GM23248 (cell line): ENCODE results near the gene SCP2. TPM values are rescaled to one million over a fixed set of nuclear protein-coding genes. Genes with fewer than 3 reads are reported as not detected.

Experiments
- DNase-seq: peaks from one replicate; pipeline ENCODE4 v3.0.0-alpha.2; 2015
- H2AFZ ChIP-seq: fragments of 200-600 bp; sonication (generic); 2 replicates; pipeline ENCODE4 v1.6.1; 2016; ENCODE audit warnings: antibody characterized with exemption
- H3F3A ChIP-seq: fragments of 200-600 bp; sonication (generic); 2 replicates; pipeline ENCODE4 v1.6.1; 2016; ENCODE audit warnings: mild to moderate bottlenecking, antibody characterized with exemption, mixed run types; ENCODE audit not compliant: insufficient read depth
- H3K27ac ChIP-seq: fragments of 200-600 bp; sonication (generic); 2 replicates; pipeline ENCODE4 v1.5.1; 2016; ENCODE audit warnings: mild to moderate bottlenecking
- H3K27me3 ChIP-seq: fragments of 200-600 bp; sonication (generic); replicated peaks from 2 replicates; pipeline ENCODE4 v1.6.1; 2016; ENCODE audit warnings: mild to moderate bottlenecking; ENCODE audit not compliant: insufficient read depth
- H3K36me3 ChIP-seq: fragments of 200-600 bp; sonication (generic); 2 replicates; pipeline ENCODE4 v1.6.1; 2016; ENCODE audit warnings: low read depth, mild to moderate bottlenecking
- H3K4me1 ChIP-seq: fragments of 200-600 bp; sonication (generic); 2 replicates; pipeline ENCODE4 v1.6.1; 2016; ENCODE audit warnings: mild to moderate bottlenecking; ENCODE audit not compliant: insufficient read depth
- H3K4me2 ChIP-seq: fragments of 200-600 bp; sonication (generic); one replicate; pipeline ENCODE4 v1.6.1; 2016; ENCODE audit warnings: mild to moderate bottlenecking; ENCODE audit not compliant: unreplicated experiment
- H3K4me3 ChIP-seq: fragments of 200-600 bp; sonication (generic); 2 replicates; pipeline ENCODE4 v1.5.1; 2016; ENCODE audit warnings: mild to moderate bottlenecking
- H3K79me2 ChIP-seq: fragments of 200-600 bp; sonication (generic); 2 replicates; pipeline ENCODE4 v1.6.1; 2016; ENCODE audit warnings: mild to moderate bottlenecking; ENCODE audit not compliant: insufficient read depth
- H3K9ac ChIP-seq: fragments of 200-600 bp; sonication (generic); 2 replicates; pipeline ENCODE4 v1.6.1; 2016; ENCODE audit warnings: mild to moderate bottlenecking
- H3K9me2 ChIP-seq: fragments of 200-600 bp; sonication (generic); 2 replicates; pipeline ENCODE4 v1.6.1; 2016; ENCODE audit warnings: mixed run types, mild to moderate bottlenecking, moderate library complexity; ENCODE audit not compliant: insufficient read depth
- H3K9me3 ChIP-seq: fragments of 200-600 bp; sonication (generic); one replicate; pipeline ENCODE4 v1.6.1; 2017; ENCODE audit warnings: low read depth
- H4K20me1 ChIP-seq: fragments of 200-600 bp; sonication (generic); 2 replicates; pipeline ENCODE4 v1.6.0; 2016; ENCODE audit not compliant: insufficient read depth
- EZH2 ChIP-seq: fragments of 200-600 bp; sonication (generic); IDR thresholded peaks from 2 replicates; pipeline ENCODE4 v1.6.1; 2018; ENCODE audit warnings: antibody characterized with exemption, mild to moderate bottlenecking; ENCODE audit not compliant: insufficient read depth, poor library complexity, severe bottlenecking
- EZH2phosphoT487 ChIP-seq: fragments of 200-600 bp; sonication (generic); IDR thresholded peaks from 2 replicates; pipeline ENCODE4 v1.6.1; 2018; ENCODE audit warnings: antibody characterized with exemption, moderate library complexity, mild to moderate bottlenecking, low read depth; ENCODE audit not compliant: insufficient read depth
- WGBS, 2 experiments: methylation state at CpG; one replicate each; pipeline ENCODE4 v1.1.6; 2015 to 2017; ENCODE audit warnings: low lambda C conversion rate in 2 of 2, low coverage in 1 of 2; ENCODE audit errors: missing lambda C conversion rate in 2 of 2; 5-methylcytosine and 5-hydroxymethylcytosine counted together
- in situ Hi-C: fragments of 300-500 bp; cut with MboI; formaldehyde crosslinking; loops from 2 replicates; pipeline ENCODE4 v1.15.0; 2020
- polyA plus RNA-seq: library from polyadenylated mRNA; unstranded; fragments of >200 nt; fragmentation: Nextera tagmentation; extraction: Ambion mirVana; gene quantifications from 2 replicates; pipeline ENCODE4 v1.2.1, GENCODE V29; 2016
- total RNA-seq: library from RNA; depleted of rRNA; stranded (reverse); fragments of >200 nt; shearing (Covaris generic); gene quantifications from 2 replicates; pipeline ENCODE4 v1.2.3, GENCODE V29; 2014

The SCP2 gene
- total and polyA plus RNA-seq, 2 experiments from 2014 or later, result 209 to 257 TPM

DNA sequence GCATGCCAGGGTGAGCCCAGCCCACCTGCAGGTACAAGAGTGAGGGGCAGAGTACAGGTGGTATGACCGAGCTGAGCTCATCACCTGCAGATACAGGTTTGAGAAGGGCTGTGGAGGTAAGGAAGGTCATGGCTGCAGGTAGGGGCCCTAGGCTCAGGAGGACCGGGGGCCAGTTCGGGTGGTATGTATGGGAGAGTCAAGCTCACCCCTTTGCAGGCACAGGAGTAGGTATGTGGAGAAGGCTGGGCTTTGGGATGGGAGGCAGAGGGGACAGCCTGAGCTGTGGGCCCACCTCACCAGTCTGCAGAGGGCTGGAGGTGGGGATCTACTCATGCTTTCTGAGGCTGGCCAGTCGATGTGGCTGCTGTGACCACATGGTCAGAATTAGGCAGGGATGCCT, 152.2 kb downstream of the SCP2 start:
- no peak overlapping the region for H3K27ac ChIP-seq

DNA sequence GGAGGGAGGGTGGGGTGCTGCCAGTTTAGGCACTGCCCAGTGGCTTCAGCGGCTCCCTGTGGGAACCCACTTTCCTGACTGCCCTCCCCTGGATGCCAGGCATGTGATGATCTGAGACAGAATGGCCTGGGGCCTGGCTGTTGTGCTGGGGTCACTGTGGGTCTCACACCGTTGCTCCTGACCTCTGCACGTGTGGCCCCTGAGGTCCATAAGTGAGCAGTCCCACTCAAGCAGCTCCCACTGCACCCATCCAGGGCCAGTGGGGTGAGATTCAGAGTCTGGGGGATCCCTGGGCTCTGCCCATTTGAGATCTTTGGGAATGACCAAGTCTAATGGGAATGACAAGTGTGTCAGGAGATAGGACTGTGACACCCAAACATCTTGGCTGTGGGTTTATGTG, 153.0 kb downstream of the SCP2 start:
- H3K36me3 ChIP-seq, result no peaks in the 10 kb centered on the region
- no peaks in the 10 kb centered on the region for H3K9me2 ChIP-seq
- no peak overlapping the region for H3K27ac ChIP-seq
- H2AFZ ChIP-seq, result no peak overlapping the region
- no peak overlapping the region for H3K4me2 ChIP-seq
- H4K20me1 ChIP-seq, result no peaks in the 10 kb centered on the region
- H3K79me2 ChIP-seq, result no peaks in the 10 kb centered on the region
- WGBS, 2 experiments, result 57 to 89% methylated on average over 2 to 3 of the region's 3 CpGs
- H3K4me3 ChIP-seq, result no peak overlapping the region
- no peaks in the 10 kb centered on the region for H3K9me3 ChIP-seq
- in situ Hi-C loops, result no loop called here
- no peaks in the 10 kb centered on the region for H3K4me1 ChIP-seq
- H3F3A ChIP-seq, result no peaks in the 10 kb centered on the region
- H3K27me3 ChIP-seq, result no peaks in the 10 kb centered on the region
- H3K9ac ChIP-seq, result no peak overlapping the region
- no peak for TF ChIP-seq EZH2phosphoT487
- no peak for DNase-seq

More for the DNA sequence above, 152.2 kb downstream of the SCP2 start:
- Histone ChIP-seq H3K9me2 (no peaks in the 10 kb centered on the region), H2AFZ (no peak overlapping the region), H3K36me3 (no peaks in the 10 kb centered on the region), H3K9me3 (no peaks in the 10 kb centered on the region), H3K9ac (no peak overlapping the region), H3K4me2 (no peak overlapping the region), H4K20me1 (no peaks in the 10 kb centered on the region), H3F3A (no peaks in the 10 kb centered on the region), H3K27me3 (no peaks in the 10 kb centered on the region), H3K4me1 (no peaks in the 10 kb centered on the region), H3K79me2 (no peaks in the 10 kb centered on the region), H3K4me3 (no peak overlapping the region)
- in situ Hi-C loops, result no loop called here
- DNase-seq, result no peak
- 85 to 86% methylated on average over 4 of the region's 4 CpGs for WGBS, 2 experiments
- no peak for TF ChIP-seq EZH2
- TF ChIP-seq EZH2phosphoT487, result no peak

DNA sequence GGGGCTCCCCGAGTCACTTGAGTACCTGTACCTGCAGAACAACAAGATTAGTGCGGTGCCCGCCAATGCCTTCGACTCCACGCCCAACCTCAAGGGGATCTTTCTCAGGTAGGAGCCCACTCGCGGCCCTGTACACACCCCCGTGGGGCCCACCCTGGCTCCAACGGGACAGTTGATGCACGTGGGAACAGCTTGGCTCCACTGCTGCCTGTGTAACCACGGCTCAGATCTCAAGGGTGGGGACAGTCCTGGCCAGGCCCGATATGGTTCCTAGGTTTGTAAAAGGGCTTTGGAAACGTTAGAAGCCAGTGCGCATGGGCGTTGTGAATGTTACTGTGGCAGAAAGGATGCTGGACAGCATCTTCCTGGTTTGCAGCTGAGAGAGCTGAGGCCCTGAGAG, 153.7 kb downstream of the SCP2 start:
- no peaks in the 10 kb centered on the region for H3K27me3 ChIP-seq
- no peak overlapping the region for H3K9ac ChIP-seq
- no peak overlapping the region for H3K4me3 ChIP-seq
- no peak for DNase-seq
- in situ Hi-C loops, result no loop called here
- no peaks in the 10 kb centered on the region for H4K20me1 ChIP-seq
- no peak overlapping the region for H2AFZ ChIP-seq
- no peak overlapping the region for H3K4me2 ChIP-seq
- no peaks in the 10 kb centered on the region for H3K36me3 ChIP-seq
- no peaks in the 10 kb centered on the region for H3K79me2 ChIP-seq
- WGBS, 2 experiments, result 71 to 75% methylated on average over 14 to 15 of the region's 15 CpGs
- no peaks in the 10 kb centered on the region for H3K9me2 ChIP-seq
- no peaks in the 10 kb centered on the region for H3F3A ChIP-seq
- no peak overlapping the region for H3K27ac ChIP-seq
- no peaks in the 10 kb centered on the region for H3K9me3 ChIP-seq
- no peaks in the 10 kb centered on the region for H3K4me1 ChIP-seq
- no peak for TF ChIP-seq EZH2
- TF ChIP-seq EZH2phosphoT487, result no peak

DNA sequence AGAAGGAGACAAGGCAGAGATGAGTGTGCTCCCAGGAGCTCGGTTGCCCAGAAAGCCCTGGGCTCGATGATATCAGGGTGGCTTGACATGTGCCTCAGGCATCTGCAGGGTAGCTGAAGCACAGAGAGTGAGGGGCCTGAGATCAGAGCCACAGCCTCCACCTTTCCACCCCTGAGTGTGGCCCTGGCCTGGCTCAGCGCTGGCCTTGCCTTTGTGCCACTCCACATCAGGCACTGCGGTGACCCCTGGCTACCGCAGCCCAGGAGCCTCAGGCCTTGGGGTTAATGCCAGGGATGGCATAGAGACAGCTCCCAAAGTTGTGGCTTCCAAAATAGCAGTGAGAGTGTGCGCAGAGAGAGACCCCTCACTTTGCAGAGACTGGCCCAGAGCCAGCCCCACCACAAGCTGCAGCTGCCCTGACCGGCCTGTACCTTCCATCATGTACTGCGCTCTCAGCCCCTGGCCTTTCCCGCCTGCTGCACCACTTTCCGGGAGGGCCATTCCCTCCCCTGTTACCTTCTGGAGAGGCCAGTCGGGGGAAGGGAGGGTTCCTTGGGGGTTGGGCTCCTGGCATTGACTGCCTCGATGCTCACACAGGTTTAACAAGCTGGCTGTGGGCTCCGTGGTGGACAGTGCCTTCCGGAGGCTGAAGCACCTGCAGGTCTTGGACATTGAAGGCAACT, 154.4 kb downstream of the SCP2 start:
- Histone ChIP-seq H4K20me1 (no peaks in the 10 kb centered on the region), H3K4me1 (no peaks in the 10 kb centered on the region), H3K36me3 (no peaks in the 10 kb centered on the region), H3K4me2 (no peak overlapping the region), H3K27me3 (no peaks in the 10 kb centered on the region), H3K4me3 (no peak overlapping the region), H3F3A (no peaks in the 10 kb centered on the region), H3K79me2 (no peaks in the 10 kb centered on the region), H2AFZ (no peak overlapping the region), H3K9ac (no peak overlapping the region), H3K27ac (no peak overlapping the region), H3K9me2 (no peaks in the 10 kb centered on the region), H3K9me3 (no peaks in the 10 kb centered on the region)
- TF ChIP-seq EZH2, result no peak
- no peak for TF ChIP-seq EZH2phosphoT487
- WGBS, 2 experiments, result 81 to 86% methylated on average over 14 of the region's 14 CpGs
- in situ Hi-C loops, result no loop called here
- DNase-seq, result no peak
